GM18526 (cell line): ENCODE results near the gene SLC9A9.

Experiments used
- POLR2A ChIP-seq: IDR thresholded peaks from 3 replicates; pipeline ENCODE4 v1.6.1; 2011; ENCODE audit not compliant: insufficient read length; ENCODE audit errors: extremely low read depth

SLC9A9 gene

GRCh38 chr3:143847787-143848631 lies at the start of gene SLC9A9:
Gene SLC9A9 (minus strand): TSS chr3:143848468. CDS start chr3:143848322, 146 bp downstream.
- TF ChIP-seq POLR2A, result peak; percentile 24

- no peak for TF ChIP-seq POLR2A
Observed at GRCh38 chr3:143897576-143898295, 49.5 kb upstream of the SLC9A9 start.

DNA sequence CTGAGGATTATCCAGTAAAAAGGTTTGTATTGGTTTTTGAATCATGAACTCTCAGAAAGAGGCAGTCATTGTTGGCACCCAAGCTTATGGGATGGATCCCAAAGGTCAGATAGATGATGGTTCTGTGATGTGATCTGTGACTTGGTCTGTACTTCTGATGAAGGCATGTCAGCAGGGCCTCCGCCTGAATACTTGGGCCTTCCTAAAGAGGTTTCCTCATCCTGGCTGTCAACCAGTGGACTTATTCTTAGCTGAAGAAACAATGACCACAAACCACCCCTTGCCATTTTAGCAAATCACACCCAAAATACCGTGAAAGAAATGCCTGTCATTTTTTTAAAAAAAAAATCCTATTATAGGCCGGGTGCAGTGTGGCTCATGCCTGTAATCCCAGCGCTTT lies 48.2 kb upstream of the SLC9A9 start:
- TF ChIP-seq POLR2A, result no peak

DNA sequence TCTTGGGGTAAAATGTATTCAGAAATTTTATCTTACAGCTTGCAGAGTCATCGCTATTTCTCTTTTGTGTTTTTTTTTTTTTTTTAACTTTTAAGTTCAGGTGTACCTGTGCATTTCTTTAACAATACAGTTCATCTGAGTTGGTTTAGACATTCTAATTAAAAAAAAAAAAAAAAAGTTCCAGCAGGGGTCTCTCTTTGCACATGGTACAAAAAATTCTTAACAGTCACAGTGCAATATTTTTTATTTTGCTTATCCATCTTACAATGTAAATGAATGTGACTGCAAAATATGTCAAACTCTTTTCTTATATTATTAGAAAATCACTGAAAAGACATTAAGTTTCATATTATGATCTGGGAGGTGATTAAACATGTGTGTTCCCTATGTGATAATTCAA lies 47.5 kb upstream of the SLC9A9 start:
- TF ChIP-seq POLR2A, result no peak

GRCh38 chr3:143888846-143889245 lies 40.6 kb upstream of the SLC9A9 start:
- TF ChIP-seq POLR2A, result no peak

GRCh38 chr3:143888166-143888565 lies 39.9 kb upstream of the SLC9A9 start:
- no peak for TF ChIP-seq POLR2A

- TF ChIP-seq POLR2A, result no peak
Observed at GRCh38 chr3:143885780-143886427, 37.6 kb upstream of the SLC9A9 start.

DNA sequence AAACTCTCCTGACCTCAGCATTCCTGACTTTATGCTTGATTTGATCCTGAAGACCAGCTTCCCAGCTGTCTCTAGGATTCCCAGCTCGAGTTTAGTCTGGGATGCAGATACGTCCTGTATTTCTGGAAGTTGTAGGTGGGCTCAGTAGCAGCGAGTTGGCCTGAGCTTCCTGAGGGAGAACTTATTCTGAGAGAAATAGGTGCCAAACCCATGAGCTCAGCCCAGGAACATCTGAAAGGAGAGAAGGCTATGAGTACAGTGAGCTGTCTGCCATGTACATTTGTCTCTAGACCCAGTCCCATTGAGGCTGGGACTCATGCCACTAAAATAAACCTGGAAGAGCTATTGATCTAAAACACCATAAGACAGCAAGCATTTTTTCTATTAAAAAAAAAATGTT lies 36.6 kb upstream of the SLC9A9 start:
- no peak for TF ChIP-seq POLR2A

DNA sequence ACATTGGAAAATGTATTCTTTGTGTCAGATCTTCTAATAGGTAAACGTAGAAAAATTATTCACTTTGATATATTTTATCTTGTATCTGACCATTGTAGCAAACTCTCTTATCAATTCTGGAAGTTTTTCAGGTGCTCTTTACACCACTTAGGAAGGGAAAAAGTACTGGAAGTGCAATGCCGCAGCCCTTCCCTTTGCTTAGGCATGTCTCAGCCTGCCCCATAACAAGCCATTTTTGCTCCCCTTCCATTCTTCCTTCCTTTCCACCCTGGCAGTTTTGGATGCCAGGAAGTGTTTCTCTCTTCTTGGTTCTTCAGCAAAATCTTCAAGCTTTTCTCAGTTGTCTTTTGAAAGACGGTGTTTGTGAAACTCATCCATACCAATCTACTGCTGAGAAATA lies 34.9 kb upstream of the SLC9A9 start:
- no peak for TF ChIP-seq POLR2A

DNA sequence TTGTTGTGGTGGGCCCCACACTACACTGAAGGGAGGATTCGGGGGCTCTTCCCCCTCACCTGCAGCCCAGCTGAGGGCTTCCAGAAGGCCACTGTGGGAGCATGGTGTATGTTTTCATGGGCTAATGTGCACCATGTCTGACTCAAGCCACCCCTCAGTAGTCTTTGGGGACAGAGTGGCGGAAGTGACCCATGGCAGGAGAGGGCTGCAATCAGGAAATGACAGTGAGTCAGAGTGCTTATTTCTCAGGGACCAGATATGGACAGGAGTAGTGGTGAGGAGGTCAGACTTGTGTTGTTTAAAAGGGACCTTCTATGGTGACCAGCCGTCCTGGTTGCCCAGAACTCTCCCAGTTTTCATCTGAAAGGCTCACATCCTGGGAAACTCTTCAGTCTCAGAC lies 32.8 kb upstream of the SLC9A9 start:
- no peak for TF ChIP-seq POLR2A

DNA sequence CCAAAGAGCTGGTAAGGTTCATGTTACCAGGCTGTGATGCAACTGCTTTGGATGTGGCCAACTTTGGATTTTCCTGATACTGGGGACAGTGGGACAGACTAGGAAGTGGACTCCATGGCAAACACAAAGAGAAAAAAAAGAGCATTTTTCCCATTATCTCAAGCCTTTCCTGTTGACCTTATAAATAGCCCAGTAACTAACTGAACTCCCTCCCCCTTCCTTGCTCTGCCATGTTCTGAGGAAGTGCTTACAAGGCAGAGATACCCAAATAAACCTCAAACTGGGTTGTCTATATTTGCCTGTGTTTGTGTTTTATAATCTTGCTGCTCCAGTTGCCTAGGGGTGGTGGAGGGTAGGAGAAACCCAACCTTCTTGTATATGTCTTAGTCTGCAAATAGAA lies 27.3 kb upstream of the SLC9A9 start:
- no peak for TF ChIP-seq POLR2A

- no peak for TF ChIP-seq POLR2A
Observed at GRCh38 chr3:143865302-143865701, 17.0 kb upstream of the SLC9A9 start.

- TF ChIP-seq POLR2A, result no peak
Observed at GRCh38 chr3:143859465-143860203, 11.4 kb upstream of the SLC9A9 start.

DNA sequence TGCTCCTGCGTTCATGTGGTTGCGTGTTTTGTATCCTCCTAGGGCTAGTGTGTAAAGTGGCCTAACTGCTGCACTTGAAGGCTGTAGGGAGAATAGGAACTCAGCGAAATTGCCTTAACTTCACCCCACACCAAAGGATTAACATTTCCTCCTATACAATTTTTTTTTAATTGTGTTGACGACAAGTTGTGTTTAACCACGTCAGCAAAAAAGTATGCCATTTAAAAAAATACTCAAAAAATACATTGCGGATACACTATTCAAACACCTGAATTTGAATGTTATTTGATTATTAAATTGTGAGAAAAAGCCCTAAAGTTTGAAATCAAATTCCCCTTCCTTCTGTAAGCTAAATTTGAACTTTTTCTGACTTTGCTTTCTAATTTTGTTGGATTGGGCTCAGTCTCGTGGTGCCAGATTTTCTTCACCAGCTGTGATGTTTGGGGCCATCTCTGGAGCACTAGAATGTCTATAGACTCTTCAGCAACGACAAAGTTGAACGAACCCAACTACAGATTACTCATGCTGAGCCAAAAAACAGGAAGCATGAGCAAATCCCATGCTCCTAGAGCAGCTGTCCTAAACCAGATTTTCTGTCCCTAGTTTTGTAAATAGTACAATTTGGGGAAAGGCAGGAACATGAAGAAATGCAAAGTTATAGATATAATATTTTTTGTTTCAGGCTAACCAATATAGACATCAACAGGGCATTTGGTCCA lies 8.1 kb upstream of the SLC9A9 start:
- TF ChIP-seq POLR2A, result no peak

- TF ChIP-seq POLR2A, result no peak
Observed at GRCh38 chr3:143855183-143855582, 6.9 kb upstream of the SLC9A9 start.
